ENCODE data around the gene VPS11. TPM values are rescaled to one million over a fixed set of nuclear protein-coding genes. Genes with fewer than 3 reads are reported as not detected.

The VPS11 gene
- total RNA-seq, 1 donor from 2014 or later = 19.8 TPM

DNA sequence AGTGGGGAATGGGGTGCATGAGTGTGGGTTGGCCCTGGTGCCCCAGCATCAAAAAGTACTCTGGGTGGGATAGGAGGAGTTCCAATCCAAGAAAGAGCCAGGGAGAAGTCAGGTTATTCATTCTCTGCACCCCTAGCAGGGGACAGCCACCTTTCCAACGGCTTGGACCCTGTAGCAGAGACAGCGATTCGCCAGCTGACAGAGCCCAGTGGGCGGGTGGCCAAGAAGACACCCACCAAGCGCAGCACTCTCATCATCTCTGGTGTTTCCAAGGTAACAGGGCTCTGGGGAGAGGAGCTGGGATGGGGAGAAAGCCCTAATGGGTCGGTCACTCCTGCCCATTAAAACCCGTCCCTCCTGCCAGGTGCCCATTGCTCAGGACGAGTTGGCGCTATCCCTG, 46.1 kb downstream of the VPS11 start:
- DNase-seq (no peak), ATAC-seq (ENCODE audit: poor library complexity) (no peak)
- intact Hi-C loops (cut with DNase I) = no loop called here

DNA sequence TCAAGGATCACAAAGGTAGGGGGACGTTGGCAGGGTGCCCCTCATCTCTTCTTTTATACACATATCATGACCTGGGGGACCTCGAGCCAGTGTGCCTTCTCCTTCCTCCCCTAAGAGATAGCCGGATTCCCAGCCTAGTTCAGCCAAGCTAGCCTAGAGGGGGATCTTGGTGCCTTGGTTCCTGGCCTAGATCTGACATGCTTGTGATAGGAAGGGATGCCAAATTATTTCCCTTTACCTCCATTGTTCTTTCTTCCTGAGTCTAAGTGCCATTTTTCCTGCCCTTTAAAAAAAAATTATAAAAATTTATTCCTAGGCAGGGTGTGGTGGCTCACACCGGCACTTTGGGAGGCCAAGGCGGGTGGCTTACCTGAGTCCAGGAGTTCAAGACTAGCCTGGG, 46.7 kb downstream of the VPS11 start:
- intact Hi-C loops (cut with DNase I) = no loop called here
- DNase-seq (no peak), ATAC-seq (ENCODE audit: poor library complexity) (no peak)

DNA sequence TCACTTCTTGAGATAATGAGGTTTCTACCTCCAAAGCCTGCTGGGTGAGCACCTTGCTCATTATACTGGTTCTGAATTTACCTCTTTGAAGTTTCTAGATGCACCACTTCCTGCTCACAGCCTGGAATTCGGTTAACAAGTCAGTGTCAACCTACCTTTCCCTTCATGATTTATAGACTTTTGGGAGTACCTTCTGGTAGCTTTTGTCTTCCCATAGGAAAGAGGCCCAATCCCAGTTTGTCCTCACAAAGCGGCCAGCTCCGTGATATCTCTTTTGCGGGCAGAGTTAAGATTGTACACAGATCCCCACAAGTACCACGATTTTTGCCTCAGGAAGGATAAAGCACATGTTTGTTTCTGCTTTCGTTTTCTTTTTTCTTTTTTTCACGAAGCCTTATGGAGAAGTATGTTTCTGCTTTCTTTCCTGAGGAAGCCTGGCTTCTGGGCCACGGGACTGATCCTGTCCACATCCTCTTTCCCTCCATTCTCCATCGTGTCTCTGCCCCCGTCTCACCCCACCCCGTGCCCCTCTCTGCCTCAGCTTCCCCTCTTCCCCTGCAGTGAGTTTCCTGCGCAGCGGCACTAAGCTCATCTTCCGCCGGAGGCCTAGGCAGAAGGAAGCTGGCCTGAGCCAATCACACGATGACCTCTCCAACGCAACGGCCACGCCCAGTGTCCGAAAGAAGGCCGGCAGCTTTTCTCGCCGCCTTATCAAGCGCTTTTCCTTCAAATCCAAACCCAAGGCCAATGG, 48.0 kb downstream of the VPS11 start:
- peak; percentile 77 for DNase-seq
- peak; percentile 53 for ATAC-seq (ENCODE audit: poor library complexity)
- intact Hi-C loops (cut with DNase I) = no loop called here

DNA sequence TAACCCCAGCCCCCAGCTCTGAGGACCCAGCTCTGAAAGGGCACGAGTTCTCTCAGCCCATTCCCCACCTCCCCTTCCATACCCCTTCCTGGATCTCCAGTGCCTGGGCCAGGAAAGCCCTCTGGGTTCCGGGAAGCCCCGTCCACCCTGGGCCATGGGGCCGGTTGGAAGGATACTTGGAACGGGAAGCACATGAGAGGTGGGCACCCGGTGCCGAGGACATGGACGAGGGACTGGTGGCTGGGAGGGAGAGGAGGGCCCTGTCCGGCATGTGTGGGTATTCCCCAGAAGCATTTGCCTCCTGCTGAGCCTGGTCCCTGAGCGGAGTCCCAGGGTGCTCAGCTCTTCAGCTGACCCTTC, 48.6 kb downstream of the VPS11 start:
- intact Hi-C loops (cut with DNase I) = no loop called here
- DNase-seq (no peak), ATAC-seq (ENCODE audit: poor library complexity) (no peak)

DNA sequence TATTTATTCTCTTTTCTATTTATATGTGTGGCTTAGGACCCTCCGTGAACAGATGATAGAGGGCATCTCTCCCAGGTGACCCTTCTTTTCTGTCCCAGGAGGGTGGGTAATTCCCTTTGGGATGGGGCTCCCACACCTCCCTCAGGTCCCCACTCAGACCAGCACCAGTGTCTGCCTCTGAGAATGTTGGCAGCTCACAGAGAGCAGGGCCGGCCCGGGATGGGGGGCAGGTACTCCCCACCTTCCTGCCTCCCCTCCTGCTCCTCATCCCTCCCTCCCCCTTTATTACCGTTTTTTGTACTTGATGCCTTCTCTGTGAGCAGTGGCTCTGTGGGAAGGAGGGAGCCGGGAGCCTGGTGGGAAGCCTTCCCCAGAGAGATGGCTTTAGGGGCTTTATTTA, 49.0 kb downstream of the VPS11 start:
- DNase-seq = no peak
- ATAC-seq (ENCODE audit: poor library complexity) = no peak
- intact Hi-C loops (cut with DNase I) = no loop called here

DNA sequence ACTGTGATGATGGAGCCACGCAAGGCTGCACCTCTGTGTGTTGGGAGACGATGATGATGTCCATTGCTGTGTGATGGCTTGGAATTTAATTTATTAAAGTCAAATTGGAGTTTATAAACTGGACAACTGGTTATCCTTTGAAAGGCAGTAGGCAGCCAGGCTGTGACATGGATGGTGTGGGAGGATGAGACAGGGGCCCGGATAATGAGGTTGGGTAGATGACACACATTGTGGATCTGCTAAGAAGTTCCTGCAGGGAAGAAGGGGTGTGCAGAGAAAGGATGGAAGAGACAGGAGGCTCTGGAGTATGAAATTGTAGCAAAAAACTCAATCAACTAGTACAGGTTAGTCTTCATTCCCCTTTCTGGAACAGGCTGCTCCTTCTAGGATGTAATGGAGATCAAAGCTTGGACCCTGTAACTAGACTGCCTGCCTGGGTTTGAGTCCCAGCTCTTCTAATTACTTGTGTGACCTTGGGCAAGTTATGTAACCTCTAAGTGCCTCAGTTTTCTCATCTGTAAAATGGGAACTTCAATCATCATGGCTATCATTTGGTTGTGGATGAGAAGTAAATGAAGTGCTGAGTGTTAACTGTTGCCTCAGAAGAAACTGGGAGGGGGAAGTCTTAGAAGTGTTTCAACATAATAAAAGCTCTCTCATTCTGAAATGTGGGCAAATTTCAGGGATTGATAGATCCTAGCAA, 49.5 kb downstream of the VPS11 start:
- ATAC-seq (ENCODE audit: poor library complexity) = no peak
- intact Hi-C loops (cut with DNase I) = no loop called here

DNA sequence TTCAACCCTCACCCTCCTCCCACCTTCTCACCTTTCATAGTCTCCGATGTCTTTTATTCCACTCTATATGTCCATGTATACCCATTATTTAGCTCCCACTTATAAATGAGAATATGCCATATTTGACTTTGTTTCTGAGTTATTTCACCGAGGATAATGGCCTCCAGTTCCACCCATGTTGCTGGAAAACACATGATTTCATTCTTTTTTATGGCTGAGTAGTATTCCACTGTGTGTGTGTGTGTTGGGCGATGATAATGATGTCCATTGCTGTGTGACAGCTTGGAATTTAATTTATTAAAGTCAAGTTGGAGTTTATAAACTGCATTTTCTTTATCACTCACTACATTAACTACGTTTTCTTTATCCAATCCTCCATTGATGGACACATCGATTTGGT, 50.6 kb downstream of the VPS11 start:
- no peak for DNase-seq
- no peak for ATAC-seq (ENCODE audit: poor library complexity)
- intact Hi-C loops (cut with DNase I) = no loop called here

More for the DNA sequence above, 49.5 kb downstream of the VPS11 start:
- DNase-seq = no peak

DNA sequence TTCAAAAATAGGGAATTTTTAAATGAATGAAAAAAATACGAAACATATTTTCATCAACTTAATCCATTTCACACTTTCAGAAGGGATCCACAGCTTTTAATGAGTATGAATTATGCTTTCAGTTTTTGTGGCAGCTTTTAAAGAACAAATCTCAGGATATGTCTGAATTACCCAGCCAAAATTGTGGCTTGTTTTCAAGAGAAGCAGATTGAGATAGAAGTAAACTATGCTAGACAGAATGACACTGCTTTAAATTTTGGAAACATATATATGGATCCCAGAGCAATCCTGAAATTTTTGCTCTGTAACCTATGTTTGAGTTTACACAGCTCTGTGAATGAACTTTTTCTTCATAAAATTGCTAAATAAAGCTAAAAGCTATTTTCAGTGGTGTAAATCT, 51.3 kb downstream of the VPS11 start:
- ATAC-seq (ENCODE audit: poor library complexity) (no peak), DNase-seq (no peak)
- intact Hi-C loops (cut with DNase I) = no loop called here

DNA sequence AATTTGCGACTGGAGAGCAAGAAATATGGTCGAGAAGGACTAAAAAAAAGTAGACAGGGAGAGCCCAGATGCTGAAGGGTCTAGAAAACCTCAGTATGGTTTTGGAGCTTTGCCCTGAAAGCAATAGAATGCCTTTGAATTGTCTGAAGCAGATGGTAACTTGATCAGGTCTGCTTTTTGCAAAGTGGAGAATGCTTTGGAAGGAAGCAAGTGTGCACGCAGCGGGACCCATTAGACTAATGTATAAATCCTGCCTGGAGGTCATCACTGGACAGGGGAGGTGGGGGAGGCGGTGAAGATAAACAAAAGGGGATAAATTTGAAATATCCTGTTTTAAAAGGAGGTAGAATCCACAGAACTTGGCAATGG, 53.0 kb downstream of the VPS11 start:
- DNase-seq (no peak), ATAC-seq (ENCODE audit: poor library complexity) (no peak)
- intact Hi-C loops (cut with DNase I) = no loop called here

DNA sequence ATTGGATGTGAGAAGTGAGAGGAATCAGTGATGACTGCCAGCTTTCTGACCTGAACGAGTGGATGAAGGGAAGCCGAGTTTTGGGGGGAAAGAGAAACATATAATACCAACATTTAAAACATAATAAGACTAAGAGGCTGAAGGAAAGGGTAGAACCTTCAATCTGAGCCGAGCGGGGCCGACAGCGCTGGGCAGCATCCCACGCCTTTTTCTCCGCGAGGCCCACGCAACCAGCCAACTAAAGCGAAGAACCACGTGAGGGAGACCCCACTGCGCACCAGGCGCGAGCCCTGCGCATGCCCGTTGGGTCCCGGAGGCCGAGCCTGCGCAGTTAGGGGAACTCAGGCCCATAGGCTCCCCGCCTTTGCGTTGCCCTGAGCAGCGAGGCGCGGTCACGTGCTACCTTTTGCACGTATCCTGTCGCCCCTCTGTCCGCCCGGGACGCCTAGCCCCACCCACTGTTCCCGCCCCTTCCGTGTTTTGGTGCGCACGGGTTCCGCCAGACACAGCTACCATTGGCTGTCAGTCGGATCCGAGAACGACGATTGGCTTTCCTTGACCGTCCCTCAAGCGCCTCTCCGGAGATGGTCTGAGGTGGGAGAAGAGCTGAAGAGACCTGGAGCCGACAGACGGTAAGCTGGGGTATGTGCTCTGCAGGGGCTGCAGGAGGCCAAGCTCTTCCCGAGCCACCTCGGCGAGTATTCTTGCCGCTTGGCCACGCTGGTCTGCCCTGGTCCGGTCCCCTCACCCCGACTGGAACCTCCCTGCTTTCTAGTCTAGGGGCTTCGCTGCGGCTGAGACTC, 53.6 kb downstream of the VPS11 start, which contains the start of gene HINFP:
Gene HINFP (plus strand): TSS at position 573 of the 803 bp plus-strand sequence. CDS start 5,365 bp downstream, outside the sequence.
- DNase-seq (peak; percentile 100), ATAC-seq (ENCODE audit: poor library complexity) (peak; percentile 100)
- intact Hi-C loops (cut with DNase I) = no loop called here

DNA sequence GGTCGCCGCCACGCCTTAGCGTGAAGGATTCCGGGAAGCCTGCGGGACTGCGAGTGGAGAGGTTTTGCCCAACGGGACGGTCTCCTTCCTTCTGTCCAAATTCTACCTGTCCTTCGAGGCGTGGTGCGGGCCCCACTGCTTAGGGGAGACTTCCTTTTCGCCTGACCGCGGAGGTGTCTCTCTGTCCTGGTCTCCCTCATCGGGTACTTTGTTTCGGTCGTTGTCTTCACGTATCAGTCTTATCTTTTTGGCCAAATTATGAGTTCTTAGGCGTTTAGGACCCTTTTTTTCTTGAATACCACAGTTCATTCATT, 54.1 kb downstream of the VPS11 start:
- ATAC-seq (ENCODE audit: poor library complexity) (no peak), DNase-seq (no peak)
- intact Hi-C loops (cut with DNase I) = no loop called here

DNA sequence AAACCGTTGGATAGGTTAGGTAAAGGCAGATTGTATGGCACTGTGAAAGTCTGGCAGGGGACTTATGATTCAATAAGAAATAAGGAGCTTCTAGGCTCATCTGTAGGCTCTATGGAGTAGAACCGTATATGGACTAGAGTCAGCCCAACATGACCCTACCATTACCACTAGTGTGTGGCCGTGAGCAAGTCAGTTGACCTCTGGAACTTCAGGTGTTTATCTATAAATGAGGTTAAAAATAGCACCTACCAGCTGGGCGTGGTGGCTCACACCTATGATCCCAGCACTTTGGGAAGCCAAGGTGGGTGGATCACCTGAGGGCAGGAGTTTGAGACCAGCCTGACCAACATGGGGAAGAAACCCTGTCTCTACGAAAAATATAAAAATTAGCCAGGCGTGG, 58.2 kb downstream of the VPS11 start:
- DNase-seq (no peak), ATAC-seq (ENCODE audit: poor library complexity) (no peak)
- intact Hi-C loops (cut with DNase I) = no loop called here

DNA sequence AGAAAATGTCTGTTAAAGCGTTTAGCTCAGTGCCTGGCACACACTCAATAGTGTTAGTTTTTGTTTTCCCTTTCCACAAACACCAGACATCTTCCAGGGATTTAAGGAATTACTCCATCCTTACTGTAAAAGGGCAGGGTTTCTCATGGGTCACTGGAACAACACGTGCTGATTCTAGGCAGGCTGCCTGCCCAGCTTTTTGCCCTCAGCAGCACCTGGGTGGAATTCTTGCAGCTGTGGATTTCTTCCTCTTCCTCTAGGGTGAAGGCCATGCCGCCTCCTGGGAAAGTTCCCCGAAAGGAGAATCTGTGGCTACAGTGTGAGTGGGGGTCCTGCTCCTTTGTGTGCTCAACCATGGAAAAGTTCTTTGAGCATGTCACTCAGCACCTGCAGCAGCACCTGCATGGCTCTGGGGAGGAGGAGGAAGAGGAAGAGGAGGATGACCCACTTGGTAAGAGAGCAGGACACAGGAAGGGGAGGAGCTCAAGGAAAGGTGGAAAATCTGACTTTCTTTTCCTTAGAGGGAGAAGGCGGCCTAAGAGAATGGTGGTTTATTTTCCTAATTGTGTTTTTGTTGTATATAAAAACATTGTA, 59.2 kb downstream of the VPS11 start:
- intact Hi-C loops (cut with DNase I) = no loop called here
- DNase-seq = no peak
- ATAC-seq (ENCODE audit: poor library complexity) = no peak

DNA sequence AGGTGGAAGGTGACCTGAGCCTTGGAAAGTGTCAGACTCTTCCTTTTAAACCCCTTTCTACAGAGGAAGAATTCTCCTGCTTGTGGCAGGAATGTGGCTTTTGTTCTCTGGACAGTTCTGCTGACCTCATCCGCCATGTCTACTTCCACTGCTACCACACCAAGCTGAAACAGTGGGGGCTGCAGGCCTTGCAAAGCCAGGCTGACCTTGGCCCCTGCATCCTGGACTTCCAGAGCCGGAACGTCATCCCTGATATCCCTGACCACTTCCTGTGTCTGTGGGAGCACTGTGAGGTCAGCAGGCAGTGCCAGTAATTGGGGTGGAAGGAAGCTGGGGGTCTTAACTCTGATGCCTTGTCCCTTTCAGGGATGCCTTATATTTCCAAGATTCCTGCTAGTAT, 63.0 kb downstream of the VPS11 start:
- no peak for DNase-seq
- no peak for ATAC-seq (ENCODE audit: poor library complexity)
- intact Hi-C loops (cut with DNase I) = no loop called here

Small RNA genes within 50 kb of the gene (microRNA-seq; reads per million reads assigned to microRNA genes)
- not detected for gene MIR3656

Other genes with a start within 250 kb of the VPS11 start
- not detected for gene CXCR5, start 183.9 kb upstream of the VPS11 start, total RNA-seq
- 36.6 TPM for gene BCL9L, start 141.9 kb upstream of the VPS11 start, total RNA-seq
- not detected for gene UPK2, start 111.5 kb upstream of the VPS11 start, total RNA-seq
- gene FOXR1, start 96.1 kb upstream of the VPS11 start, total RNA-seq = not detected
- gene CENATAC, start 69.7 kb upstream of the VPS11 start, total RNA-seq = 10.0 TPM
- gene RPS25, start 49.5 kb upstream of the VPS11 start, total RNA-seq = 827 TPM
- 30.7 TPM for gene TRAPPC4, start 49.1 kb upstream of the VPS11 start, total RNA-seq
- 7.1 TPM for gene SLC37A4, start 36.9 kb upstream of the VPS11 start, total RNA-seq
- 63.5 TPM for gene HYOU1, start 10.6 kb upstream of the VPS11 start, total RNA-seq
- gene HMBS, start 17.1 kb downstream of the VPS11 start, total RNA-seq = 22.1 TPM
- gene DPAGT1, start 34.0 kb downstream of the VPS11 start, total RNA-seq = 18.2 TPM
- 9.6 TPM for gene C2CD2L, start 39.5 kb downstream of the VPS11 start, total RNA-seq
- 13.3 TPM for gene HINFP, start 53.8 kb downstream of the VPS11 start, total RNA-seq
- 1.5 TPM for gene ABCG4, start 81.2 kb downstream of the VPS11 start, total RNA-seq
- 34.0 TPM for gene NLRX1, start 100.9 kb downstream of the VPS11 start, total RNA-seq
- gene NHERF4, start 117.7 kb downstream of the VPS11 start, total RNA-seq = not detected
- 6.5 TPM for gene CBL, start 138.5 kb downstream of the VPS11 start, total RNA-seq
- 41.9 TPM for gene MCAM, start 249.3 kb downstream of the VPS11 start, total RNA-seq